SH-SY5Y (cell line): ENCODE measurements around the gene TMEM260.

ENCODE experiments used
- GATA2 ChIP-seq: IDR thresholded peaks from 2 replicates; pipeline ENCODE4 v1.6.1; 2011; ENCODE audit warnings: mild to moderate bottlenecking, low read depth, low read length
- GATA3 ChIP-seq: IDR thresholded peaks from 2 replicates; pipeline ENCODE4 v1.6.1; 2011; ENCODE audit warnings: low read depth, mild to moderate bottlenecking, low read length, moderate library complexity

DNA sequence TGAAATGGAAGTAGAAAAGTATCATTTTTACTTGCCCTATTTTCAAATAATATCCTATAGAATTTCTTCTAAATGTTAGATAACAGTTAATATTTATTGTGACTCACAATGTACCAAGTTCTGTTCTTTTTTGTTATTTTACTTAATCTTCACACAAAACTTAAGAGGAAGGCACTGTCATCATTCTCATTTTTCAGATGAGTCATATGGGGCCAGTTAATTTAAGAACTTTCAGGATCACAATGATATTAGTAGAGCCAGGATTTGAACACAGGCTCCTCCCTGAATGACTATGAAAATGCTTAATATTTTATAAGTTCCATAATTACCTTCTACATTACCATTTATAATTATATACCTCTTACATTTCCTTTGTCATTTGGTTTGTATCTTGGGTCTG is 10.4 kb upstream of the TMEM260 start:
- no peak for TF ChIP-seq GATA2
- no peak for TF ChIP-seq GATA3
